ENCODE data around the gene WNT3A.

DNA sequence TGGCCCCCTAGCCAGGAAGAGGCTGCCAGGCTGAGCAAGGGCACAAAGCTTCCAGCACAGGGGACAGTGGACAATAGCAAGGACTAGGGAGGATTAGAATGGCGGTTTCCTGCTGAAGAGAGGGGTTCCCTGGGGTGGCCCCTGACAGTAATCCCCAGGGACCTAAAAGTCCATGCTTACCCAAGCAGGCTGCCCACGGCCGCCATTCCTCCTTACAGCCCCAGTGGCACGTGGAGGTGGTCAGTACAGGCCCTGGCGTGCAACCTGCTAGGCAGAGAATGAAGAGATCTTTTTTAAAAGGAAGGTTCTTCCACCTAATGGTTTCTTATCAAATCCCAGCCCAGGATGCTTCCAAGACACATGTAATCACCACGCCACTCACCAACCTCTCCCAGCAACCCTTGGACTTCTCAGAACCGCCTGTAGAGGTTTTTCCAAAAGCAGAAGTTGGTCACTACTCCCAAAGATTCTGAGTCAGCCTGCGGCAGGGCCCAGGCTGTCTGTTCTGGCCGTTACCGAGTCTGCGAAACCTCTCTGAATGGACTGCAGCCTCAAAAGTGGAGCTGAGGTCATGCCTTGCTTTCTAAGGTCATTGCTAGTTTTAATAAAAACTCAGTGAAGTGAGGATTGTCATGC lies 101.4 kb downstream of the WNT3A start:
- TF ChIP-seq ISL1 (CRISPR knock-in tag; IDR thresholded peaks at IDR 0.05) (no peak), ZNF8 (CRISPR knock-in tag; IDR thresholded peaks at IDR 0.05) (no peak), ARNTL (CRISPR knock-in tag; IDR thresholded peaks at IDR 0.05; ENCODE audit: borderline replicate concordance, low read depth) (no peak), SNAI2 (CRISPR knock-in tag; IDR thresholded peaks at IDR 0.05) (no peak), BACH2 (CRISPR knock-in tag; IDR thresholded peaks at IDR 0.05; ENCODE audit: borderline replicate concordance) (no peak), ZFP3 (CRISPR knock-in tag; IDR thresholded peaks at IDR 0.05) (no peak), ZFP30 (CRISPR knock-in tag; IDR thresholded peaks at IDR 0.05) (no peak), TCF4 (CRISPR knock-in tag; IDR thresholded peaks at IDR 0.05; ENCODE audit: borderline replicate concordance) (no peak), ZNF565 (CRISPR knock-in tag; conservative IDR thresholded peaks at IDR 0.05; ENCODE audit: low read depth) (no peak)
- TF ChIP-seq, protein P1, sequence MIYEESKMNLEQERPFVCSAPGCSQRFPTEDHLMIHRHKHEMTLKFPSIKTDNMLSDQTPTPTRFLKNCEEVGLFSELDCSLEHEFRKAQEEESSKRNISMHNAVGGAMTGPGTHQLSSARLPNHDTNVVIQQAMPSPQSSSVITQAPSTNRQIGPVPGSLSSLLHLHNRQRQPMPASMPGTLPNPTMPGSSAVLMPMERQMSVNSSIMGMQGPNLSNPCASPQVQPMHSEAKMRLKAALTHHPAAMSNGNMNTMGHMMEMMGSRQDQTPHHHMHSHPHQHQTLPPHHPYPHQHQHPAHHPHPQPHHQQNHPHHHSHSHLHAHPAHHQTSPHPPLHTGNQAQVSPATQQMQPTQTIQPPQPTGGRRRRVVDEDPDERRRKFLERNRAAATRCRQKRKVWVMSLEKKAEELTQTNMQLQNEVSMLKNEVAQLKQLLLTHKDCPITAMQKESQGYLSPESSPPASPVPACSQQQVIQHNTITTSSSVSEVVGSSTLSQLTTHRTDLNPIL (CRISPR knock-in tag; IDR thresholded peaks at IDR 0.05; ENCODE audit: low read depth), result no peak
- TF ChIP-seq, protein P2, sequence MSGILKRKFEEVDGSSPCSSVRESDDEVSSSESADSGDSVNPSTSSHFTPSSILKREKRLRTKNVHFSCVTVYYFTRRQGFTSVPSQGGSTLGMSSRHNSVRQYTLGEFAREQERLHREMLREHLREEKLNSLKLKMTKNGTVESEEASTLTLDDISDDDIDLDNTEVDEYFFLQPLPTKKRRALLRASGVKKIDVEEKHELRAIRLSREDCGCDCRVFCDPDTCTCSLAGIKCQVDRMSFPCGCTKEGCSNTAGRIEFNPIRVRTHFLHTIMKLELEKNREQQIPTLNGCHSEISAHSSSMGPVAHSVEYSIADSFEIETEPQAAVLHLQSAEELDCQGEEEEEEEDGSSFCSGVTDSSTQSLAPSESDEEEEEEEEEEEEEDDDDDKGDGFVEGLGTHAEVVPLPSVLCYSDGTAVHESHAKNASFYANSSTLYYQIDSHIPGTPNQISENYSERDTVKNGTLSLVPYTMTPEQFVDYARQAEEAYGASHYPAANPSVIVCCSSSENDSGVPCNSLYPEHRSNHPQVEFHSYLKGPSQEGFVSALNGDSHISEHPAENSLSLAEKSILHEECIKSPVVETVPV (CRISPR knock-in tag; IDR thresholded peaks at IDR 0.05), result no peak
- TF ChIP-seq, protein P3, sequence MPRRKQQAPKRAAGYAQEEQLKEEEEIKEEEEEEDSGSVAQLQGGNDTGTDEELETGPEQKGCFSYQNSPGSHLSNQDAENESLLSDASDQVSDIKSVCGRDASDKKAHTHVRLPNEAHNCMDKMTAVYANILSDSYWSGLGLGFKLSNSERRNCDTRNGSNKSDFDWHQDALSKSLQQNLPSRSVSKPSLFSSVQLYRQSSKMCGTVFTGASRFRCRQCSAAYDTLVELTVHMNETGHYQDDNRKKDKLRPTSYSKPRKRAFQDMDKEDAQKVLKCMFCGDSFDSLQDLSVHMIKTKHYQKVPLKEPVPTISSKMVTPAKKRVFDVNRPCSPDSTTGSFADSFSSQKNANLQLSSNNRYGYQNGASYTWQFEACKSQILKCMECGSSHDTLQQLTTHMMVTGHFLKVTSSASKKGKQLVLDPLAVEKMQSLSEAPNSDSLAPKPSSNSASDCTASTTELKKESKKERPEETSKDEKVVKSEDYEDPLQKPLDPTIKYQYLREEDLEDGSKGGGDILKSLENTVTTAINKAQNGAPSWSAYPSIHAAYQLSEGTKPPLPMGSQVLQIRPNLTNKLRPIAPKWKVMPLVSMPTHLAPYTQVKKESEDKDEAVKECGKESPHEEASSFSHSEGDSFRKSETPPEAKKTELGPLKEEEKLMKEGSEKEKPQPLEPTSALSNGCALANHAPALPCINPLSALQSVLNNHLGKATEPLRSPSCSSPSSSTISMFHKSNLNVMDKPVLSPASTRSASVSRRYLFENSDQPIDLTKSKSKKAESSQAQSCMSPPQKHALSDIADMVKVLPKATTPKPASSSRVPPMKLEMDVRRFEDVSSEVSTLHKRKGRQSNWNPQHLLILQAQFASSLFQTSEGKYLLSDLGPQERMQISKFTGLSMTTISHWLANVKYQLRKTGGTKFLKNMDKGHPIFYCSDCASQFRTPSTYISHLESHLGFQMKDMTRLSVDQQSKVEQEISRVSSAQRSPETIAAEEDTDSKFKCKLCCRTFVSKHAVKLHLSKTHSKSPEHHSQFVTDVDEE (CRISPR knock-in tag; IDR thresholded peaks at IDR 0.05), result no peak
